HG03521 (cell line): ENCODE results near the gene CUL7.

Experiments
- ATAC-seq: cut with Tn5 transposase; IDR thresholded peaks from one replicate; pipeline ENCODE4 v1.9.1; 2021; ENCODE audit warnings: mild to moderate bottlenecking, moderate library complexity; ENCODE audit not compliant: unreplicated experiment

Gene CUL7

GRCh38 chr6:43077981-43078511 is 24.4 kb upstream of the CUL7 start:
- no peak for ATAC-seq

- ATAC-seq, result no peak
Observed at GRCh38 chr6:43077333-43077809, 23.7 kb upstream of the CUL7 start.

GRCh38 chr6:43076464-43077332 is 23.0 kb upstream of the CUL7 start:
- ATAC-seq, result no peak

GRCh38 chr6:43075670-43076463 is 22.2 kb upstream of the CUL7 start, which contains the start of gene PTK7:
Gene PTK7 (plus strand): TSS chr6:43076314. CDS start chr6:43076489, 175 bp downstream.
- no peak for ATAC-seq

GRCh38 chr6:43074847-43075669 is 21.4 kb upstream of the CUL7 start:
- ATAC-seq, result no peak

DNA sequence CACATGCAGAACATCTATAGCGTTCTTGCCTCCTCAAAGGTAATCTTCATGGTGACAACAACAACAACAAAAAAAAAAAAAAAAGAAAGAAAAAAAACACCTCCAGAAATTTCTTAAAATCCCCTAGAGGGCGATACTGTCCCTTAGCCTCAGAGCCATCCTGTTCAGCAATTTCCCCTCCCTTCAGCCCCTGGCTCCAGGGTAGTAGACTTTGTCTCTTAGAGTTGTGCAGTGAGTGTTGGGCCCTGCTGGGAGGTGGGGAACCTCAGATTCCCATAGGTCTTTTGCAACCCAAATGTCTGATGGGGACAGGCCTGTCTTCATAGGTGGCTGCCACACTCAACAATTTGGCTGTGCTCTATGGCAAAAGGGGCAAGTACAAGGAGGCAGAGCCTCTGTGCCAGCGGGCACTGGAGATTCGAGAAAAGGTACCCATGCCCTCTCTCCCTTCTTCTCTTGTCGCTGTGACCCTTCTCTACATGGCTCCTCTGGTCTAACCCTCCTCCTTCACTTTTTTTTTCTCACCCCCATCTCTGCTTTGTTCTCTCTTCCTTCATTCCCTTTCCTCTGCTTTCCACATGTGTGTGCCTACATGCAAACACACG is 16.5 kb upstream of the CUL7 start:
- no peak for ATAC-seq

DNA sequence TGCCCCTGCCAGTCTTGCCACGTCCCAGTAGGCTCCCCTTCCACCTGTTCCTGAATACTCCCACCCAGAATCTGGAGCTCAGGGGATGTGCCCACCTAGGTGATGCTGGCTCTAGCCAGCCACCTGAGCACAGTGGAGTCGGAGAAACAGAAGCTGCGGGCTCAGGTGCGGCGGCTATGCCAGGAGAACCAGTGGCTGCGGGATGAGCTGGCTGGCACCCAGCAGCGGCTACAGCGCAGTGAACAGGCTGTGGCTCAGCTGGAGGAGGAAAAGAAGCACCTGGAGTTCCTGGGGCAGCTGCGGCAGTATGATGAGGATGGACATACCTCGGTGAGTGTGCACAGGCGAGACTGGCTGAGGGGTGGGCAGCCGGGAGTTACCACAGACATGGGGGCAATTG is 9.2 kb upstream of the CUL7 start:
- no peak for ATAC-seq

GRCh38 chr6:43061861-43062260 is 8.2 kb upstream of the CUL7 start:
- ATAC-seq, result no peak

GRCh38 chr6:43060755-43061633 is 7.3 kb upstream of the CUL7 start:
- no peak for ATAC-seq

- ATAC-seq, result no peak
Observed at GRCh38 chr6:43060034-43060754, 6.5 kb upstream of the CUL7 start.

DNA sequence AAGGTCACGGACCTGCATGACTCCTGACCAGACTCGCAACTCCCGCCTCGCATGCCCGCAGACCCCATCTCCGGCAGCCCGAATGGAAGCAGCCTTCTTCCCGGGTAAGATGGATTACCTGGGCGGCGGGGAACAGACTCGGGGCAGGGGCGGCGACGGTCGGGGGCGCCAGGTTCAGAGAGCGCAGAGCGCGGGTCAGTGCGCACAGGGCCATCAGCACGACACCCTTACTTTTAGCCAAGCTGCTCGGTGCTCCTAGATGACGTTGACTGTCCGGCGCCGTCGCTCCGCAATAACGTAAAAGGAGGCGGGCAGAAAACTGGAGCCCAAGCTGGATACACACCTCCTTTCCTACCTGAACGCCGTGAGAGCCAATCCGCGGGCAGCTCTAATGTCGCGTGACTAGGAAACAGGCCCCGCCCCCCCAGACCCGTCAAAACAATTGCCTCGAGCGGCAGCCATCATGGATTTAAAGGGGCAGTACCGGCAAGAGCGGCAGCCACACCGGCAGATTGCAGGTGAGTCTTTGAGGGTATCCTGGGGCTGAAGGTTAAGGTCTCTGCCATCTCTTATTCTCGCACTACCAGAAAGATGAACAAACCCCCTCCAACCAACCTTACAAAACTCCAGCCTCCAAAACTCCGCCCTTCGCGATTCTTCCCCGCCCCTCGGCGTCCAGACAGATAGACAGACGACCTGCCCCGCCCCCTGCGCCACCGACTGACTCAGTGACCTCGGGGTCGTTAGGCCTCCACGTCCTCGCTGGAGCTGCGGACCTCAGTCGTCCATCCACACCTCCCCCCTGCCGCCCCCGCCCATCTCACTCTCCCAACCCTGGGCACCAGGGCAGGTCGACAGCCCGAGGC is 5.8 kb upstream of the CUL7 start, which contains the start of the genes KLC4 and MRPL2:
TSS of gene KLC4 (plus strand) at position 464 of the 866 bp plus-strand sequence. CDS start 1,705 bp downstream, outside the sequence.
TSS of gene MRPL2 (minus strand) at position 267 of the 866 bp plus-strand sequence. CDS start at position 214, 53 bp downstream.
- ATAC-seq, result peak; percentile 91

GRCh38 chr6:43058531-43058930 is 4.9 kb upstream of the CUL7 start:
- ATAC-seq, result no peak

DNA sequence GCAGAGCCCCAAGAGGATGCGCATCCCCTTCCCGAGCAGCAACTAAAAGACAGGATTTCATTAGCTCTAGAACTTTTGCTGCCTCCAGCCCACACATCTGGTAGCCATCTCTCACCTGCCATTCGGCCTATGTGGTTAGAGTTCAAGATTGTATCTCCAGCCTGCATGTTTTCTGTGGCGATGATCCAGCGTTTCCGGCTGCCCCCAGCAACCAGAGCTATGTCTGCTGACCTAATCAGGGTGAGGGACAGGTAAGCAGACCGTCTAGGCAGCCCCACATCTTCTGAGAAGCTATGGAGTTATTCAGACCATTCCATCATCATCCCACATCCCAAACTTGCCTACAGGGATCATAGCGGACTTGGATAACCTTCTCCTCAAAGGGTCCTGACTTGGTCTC is 2.3 kb upstream of the CUL7 start:
- ATAC-seq, result no peak

DNA sequence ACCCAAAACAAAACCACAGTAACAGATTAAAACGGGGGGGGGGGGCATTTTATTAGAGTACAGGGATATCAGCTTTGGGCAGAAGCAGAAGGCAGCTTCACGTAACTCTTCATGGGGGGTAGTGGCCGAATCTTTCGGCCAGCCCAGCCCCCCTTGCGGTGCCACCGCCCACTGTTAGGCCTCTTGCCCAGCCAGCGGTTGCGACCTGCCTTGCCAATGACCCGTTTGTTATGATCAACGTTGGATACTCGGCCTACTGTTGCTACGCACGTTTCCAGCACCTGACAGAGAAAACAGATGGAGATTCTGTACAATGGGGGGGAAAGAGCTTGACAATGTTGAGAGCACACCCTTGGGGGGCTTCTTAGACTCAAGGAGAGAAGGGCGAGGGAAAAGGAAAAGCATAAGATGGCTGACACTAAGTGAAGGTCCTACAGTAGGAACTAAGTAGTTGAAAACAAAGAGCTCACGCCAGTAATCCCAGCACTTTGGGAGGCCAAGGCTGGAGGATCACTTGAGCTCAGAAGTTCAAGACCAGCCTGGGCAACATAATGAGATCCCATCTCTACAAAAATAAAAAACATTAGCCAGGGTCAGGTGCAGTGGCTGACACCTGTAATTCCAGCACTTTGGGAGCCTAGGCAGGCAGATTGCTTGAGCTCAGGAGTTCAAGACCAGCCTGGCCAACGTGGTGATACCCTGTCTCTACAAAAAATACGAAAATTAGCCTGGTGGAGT is 724 bp upstream of the CUL7 start:
- no peak for ATAC-seq

DNA sequence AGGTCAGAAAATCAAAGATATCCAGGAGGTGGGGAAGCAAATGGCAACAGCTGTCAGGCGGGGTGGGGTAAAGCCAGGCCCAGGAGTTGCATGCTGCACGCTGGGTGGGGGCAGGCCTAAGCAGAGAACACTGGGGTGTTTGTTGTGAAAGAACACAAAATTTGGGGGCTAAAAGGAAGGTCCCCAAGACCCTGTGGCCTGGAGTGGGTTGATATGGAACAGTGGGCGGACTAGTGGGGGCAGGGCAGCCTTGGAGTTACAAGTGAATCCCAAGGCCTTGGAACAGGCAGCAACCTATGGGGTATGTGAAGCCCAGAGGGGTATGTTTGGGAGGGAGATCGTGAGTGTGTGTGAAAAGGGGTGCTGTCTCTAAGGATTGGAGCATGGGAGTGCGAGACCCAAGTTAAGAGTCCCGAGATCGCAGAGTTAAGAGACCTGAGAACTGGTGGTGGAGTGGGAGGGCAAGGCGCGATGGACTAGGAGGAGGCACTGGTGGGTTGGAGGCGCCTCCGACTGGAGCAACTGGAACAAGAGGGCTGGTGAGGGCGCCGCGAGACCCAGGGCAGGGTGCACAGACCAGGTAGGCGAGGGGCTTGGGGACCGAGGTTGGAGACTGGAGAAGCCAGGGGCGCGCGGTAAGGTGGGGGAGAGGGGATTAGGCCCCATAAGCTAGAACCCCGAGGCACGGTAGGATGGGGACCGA is 658 bp downstream of the CUL7 start:
- ATAC-seq, result no peak

DNA sequence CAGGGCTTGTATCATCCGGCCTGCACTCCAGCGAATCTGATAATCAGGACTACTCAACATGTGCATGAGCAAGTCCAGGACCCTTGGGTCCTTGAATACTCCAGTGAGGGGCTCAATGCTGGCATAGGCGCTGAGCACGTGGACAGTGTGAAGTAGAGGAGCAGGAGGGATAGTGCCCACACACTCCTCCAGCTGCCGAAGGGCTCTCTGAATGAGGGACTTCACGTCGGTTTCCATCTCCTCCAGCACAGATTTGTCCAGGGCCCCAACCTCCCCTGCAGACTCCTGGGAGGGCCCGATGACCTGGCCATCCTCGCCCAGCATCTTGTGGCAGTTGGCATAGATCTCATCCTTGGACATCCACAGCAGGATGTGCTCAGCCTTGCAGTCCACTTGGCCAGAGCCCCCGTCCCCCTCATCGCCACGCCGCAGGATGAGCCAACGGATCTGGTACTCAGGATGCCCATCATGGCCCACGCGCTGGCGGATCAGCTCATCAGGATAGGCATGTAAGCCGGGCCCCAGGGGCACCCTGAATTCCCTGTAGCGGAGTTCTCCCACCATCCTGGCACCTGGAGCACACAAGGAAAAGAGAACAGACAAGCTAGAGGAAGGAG is 1.3 kb downstream of the CUL7 start:
- ATAC-seq, result no peak
